Fibroblast of the aortic adventitia (primary cell): ENCODE data around the gene ABTB2. TPM values are rescaled to one million over a fixed set of nuclear protein-coding genes. Genes with fewer than 3 reads are reported as not detected.

Experiments used
- DNase-seq: peaks from one replicate; pipeline ENCODE4 v3.0.0-alpha.2; 2010; ENCODE audit warnings: low read depth
- H3K4me3 ChIP-seq: 2 replicates; pipeline ENCODE4 v1.5.1; 2011; ENCODE audit warnings: low read depth, mild to moderate bottlenecking, control low read depth, low read length, moderate library complexity
- CTCF ChIP-seq: IDR thresholded peaks from 2 replicates; pipeline ENCODE4 v1.5.1; 2011; ENCODE audit warnings: mild to moderate bottlenecking, low read length, control low read depth, inconsistent platforms; ENCODE audit not compliant: insufficient read depth
- total RNA-seq: library from RNA; depleted of rRNA; stranded (reverse); fragments of >200 nt; gene quantifications from 2 replicates; pipeline ENCODE4 v1.2.3, GENCODE V29; 2012; ENCODE audit warnings: low replicate concordance

ABTB2 gene
- total RNA-seq, 1 donor, result 1.7 TPM

DNA sequence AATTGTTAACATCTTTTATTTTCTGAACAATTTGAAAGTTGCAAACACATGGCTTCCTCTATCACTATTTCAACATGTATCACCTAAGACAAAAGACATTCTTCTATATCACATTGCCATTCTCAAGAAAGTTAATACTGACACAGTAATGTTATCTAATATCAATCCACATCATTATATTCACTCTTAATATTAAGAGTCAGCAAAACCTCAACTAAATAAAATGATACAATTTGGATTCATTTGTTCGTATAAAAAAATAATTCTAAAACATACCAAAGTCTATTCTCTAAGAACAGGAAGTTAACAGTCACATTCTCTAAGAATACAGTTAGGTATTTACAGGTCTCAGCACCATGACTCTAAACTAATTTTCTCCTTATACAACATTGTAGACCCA is 52.0 kb downstream of the ABTB2 start:
- no peak overlapping the region for H3K4me3 ChIP-seq
- no peak for DNase-seq
- TF ChIP-seq CTCF, result no peak

GRCh38 chr11:34305193-34305592 is 52.6 kb downstream of the ABTB2 start:
- H3K4me3 ChIP-seq, result no peak overlapping the region
- TF ChIP-seq CTCF, result no peak
- DNase-seq, result no peak

- H3K4me3 ChIP-seq, result no peak overlapping the region
- no peak for TF ChIP-seq CTCF
- peak; percentile 10 for DNase-seq
Observed at GRCh38 chr11:34303028-34303570, 54.7 kb downstream of the ABTB2 start.

- no peak for TF ChIP-seq CTCF
- peak; percentile 94 for DNase-seq
- no peak overlapping the region for H3K4me3 ChIP-seq
Observed at GRCh38 chr11:34302046-34302921, 55.5 kb downstream of the ABTB2 start.

DNA sequence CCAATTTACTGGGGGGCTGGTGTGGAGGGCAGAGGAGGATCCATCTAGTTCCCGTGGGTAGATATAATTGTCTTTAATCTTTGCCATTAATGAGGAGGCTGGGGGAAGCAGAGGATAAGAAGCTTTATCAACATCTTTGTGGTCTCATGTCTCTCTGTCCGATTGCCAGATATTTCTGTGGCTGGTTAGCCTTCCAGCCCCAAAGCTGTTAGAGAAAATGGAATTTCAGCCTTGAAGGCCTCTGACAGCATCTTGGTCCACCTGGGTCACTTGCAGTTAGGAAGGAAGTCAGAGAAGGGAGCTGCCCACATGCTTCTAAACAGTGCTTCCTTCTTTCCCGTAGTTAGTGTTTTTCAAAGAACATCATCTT is 56.9 kb downstream of the ABTB2 start:
- no peak for DNase-seq

More for the DNA sequence above, 56.9 kb downstream of the ABTB2 start:
- TF ChIP-seq CTCF, result no peak
- no peak overlapping the region for H3K4me3 ChIP-seq
